H9 (cell line): ENCODE data around the gene MRPL28. TPM values are rescaled to one million over a fixed set of nuclear protein-coding genes. Genes with fewer than 3 reads are reported as not detected.
"Not testable (repeated sequence)": the region's sequence is repeated elsewhere in the genome, so short reads cannot be mapped to it uniquely, and the experiment has no call there.

ENCODE experiments used
- DNase-seq: peaks from one replicate; pipeline ENCODE4 v3.0.0-alpha.2; 2017
- H2AFZ ChIP-seq: one replicate; pipeline ENCODE4 v1.6.1; 2013; ENCODE audit warnings: mild to moderate bottlenecking, low read length, control low read depth, moderate library complexity
- H2AK5ac ChIP-seq: 2 replicates; pipeline ENCODE4 v1.6.1; 2013; ENCODE audit warnings: low read length, control low read depth, mixed read lengths; ENCODE audit not compliant: insufficient read length
- H2BK120ac ChIP-seq: one replicate; pipeline ENCODE4 v1.6.1; 2013; ENCODE audit warnings: low read depth, mild to moderate bottlenecking, low read length, control low read depth, inconsistent platforms; ENCODE audit not compliant: poor library complexity, severe bottlenecking
- H2BK12ac ChIP-seq: 2 replicates; pipeline ENCODE4 v1.6.1; 2013; ENCODE audit warnings: low read length, control low read depth, mixed read lengths, low read depth; ENCODE audit not compliant: insufficient read length
- H2BK15ac ChIP-seq: 2 replicates; pipeline ENCODE4 v1.6.1; 2013; ENCODE audit warnings: low read depth, low read length, control low read depth
- H2BK20ac ChIP-seq: one replicate; pipeline ENCODE4 v1.6.1; 2013; ENCODE audit warnings: low read depth, mild to moderate bottlenecking, low read length, control low read depth, inconsistent platforms; ENCODE audit not compliant: poor library complexity, severe bottlenecking
- H2BK5ac ChIP-seq: 2 replicates; pipeline ENCODE4 v1.6.1; 2013; ENCODE audit warnings: low read length, control low read depth, mixed read lengths; ENCODE audit not compliant: insufficient read length
- H3K14ac ChIP-seq: 2 replicates; pipeline ENCODE4 v1.6.1; 2013; ENCODE audit warnings: low read length, control low read depth; ENCODE audit not compliant: insufficient read depth
- H3K18ac ChIP-seq: 2 replicates; pipeline ENCODE4 v1.6.1; 2013; ENCODE audit warnings: low read depth, mild to moderate bottlenecking, mixed read lengths, low read length, control low read depth; ENCODE audit not compliant: insufficient read length
- H3K23ac ChIP-seq: 2 replicates; pipeline ENCODE4 v1.6.1; 2013; ENCODE audit warnings: low read length, control low read depth, mixed read lengths, low read depth; ENCODE audit not compliant: insufficient read length
- H3K23me2 ChIP-seq: 2 replicates; pipeline ENCODE4 v1.6.1; 2013; ENCODE audit warnings: low read depth, mild to moderate bottlenecking, mixed read lengths, low read length, control low read depth; ENCODE audit not compliant: insufficient read length, poor library complexity, severe bottlenecking
- H3K27ac ChIP-seq: 2 replicates; pipeline ENCODE4 v1.5.1; 2013; ENCODE audit warnings: low read length, control low read depth, mixed read lengths, low read depth; ENCODE audit not compliant: insufficient read length
- H3K27me3 ChIP-seq: 2 replicates; pipeline ENCODE4 v1.6.1; 2013; ENCODE audit warnings: low read length, control low read depth, inconsistent platforms; ENCODE audit not compliant: insufficient read depth
- H3K4ac ChIP-seq: 2 replicates; pipeline ENCODE4 v1.6.1; 2013; ENCODE audit warnings: low read depth, mild to moderate bottlenecking, control low read depth, inconsistent platforms, low read length, moderate library complexity
- H3K4me1 ChIP-seq: 2 replicates; pipeline ENCODE4 v1.6.1; 2013; ENCODE audit warnings: low read length, control low read depth, inconsistent platforms; ENCODE audit not compliant: insufficient read depth
- H3K4me2 ChIP-seq: 2 replicates; pipeline ENCODE4 v1.6.1; 2013; ENCODE audit warnings: low read length, control low read depth, mixed read lengths; ENCODE audit not compliant: insufficient read length, insufficient read depth
- H3K56ac ChIP-seq: 2 replicates; pipeline ENCODE4 v1.6.1; 2013; ENCODE audit warnings: low read depth, mild to moderate bottlenecking, mixed read lengths, low read length, control low read depth; ENCODE audit not compliant: insufficient read length
- H3K79me1 ChIP-seq: 2 replicates; pipeline ENCODE4 v1.6.1; 2013; ENCODE audit warnings: low read depth, mild to moderate bottlenecking, moderate library complexity, low read length, control low read depth, inconsistent platforms; ENCODE audit not compliant: insufficient read depth, poor library complexity, severe bottlenecking
- H3K79me2 ChIP-seq: 2 replicates; pipeline ENCODE4 v1.6.1; 2013; ENCODE audit warnings: low read length, control low read depth, inconsistent platforms; ENCODE audit not compliant: insufficient read depth
- H3K9ac ChIP-seq: 2 replicates; pipeline ENCODE4 v1.6.1; 2013; ENCODE audit warnings: low read length, control low read depth, mixed read lengths; ENCODE audit not compliant: insufficient read length; ENCODE audit errors: extremely low read depth
- H3K9me3 ChIP-seq: one replicate; pipeline ENCODE4 v1.6.1; 2013; ENCODE audit warnings: low read depth, low read length, inconsistent platforms; ENCODE audit not compliant: control insufficient read depth
- H3T11ph ChIP-seq: one replicate; pipeline ENCODE4 v1.6.1; 2013; ENCODE audit warnings: mild to moderate bottlenecking, low read length, control low read depth, inconsistent platforms
- H4K20me1 ChIP-seq: one replicate; pipeline ENCODE4 v1.6.1; 2013; ENCODE audit not compliant: control insufficient read depth, insufficient read length, insufficient read depth
- H4K5ac ChIP-seq: 2 replicates; pipeline ENCODE4 v1.6.1; 2013; ENCODE audit warnings: low read depth, mild to moderate bottlenecking, mixed read lengths, low read length, control low read depth; ENCODE audit not compliant: insufficient read length
- H4K8ac ChIP-seq: replicated peaks from 2 replicates; pipeline ENCODE4 v1.6.1; 2013; ENCODE audit warnings: low read length, control low read depth, mixed read lengths, low read depth; ENCODE audit not compliant: insufficient read length
- H4K91ac ChIP-seq: 2 replicates; pipeline ENCODE4 v1.6.1; 2013; ENCODE audit warnings: low read depth, mild to moderate bottlenecking, moderate library complexity, mixed read lengths, low read length, control low read depth; ENCODE audit not compliant: insufficient read length
- H3K27ac Mint-ChIP-seq, 3 experiments: 2 replicates in 2 of 3; 3 replicates in 1 of 3; pipeline ENCODE4 v1.8.0; 2020 to 2021; ENCODE audit warnings: mixed read lengths in 3 of 3, mild to moderate bottlenecking in 1 of 3, moderate library complexity in 1 of 3
- H3K27me3 Mint-ChIP-seq: 2 replicates; pipeline ENCODE4 v1.8.0; 2021; ENCODE audit warnings: low read depth, mild to moderate bottlenecking, moderate library complexity, mixed read lengths
- H3K36me3 Mint-ChIP-seq, 3 experiments: 2 replicates in 2 of 3; 3 replicates in 1 of 3; pipeline ENCODE4 v1.8.0; 2020 to 2021; ENCODE audit warnings: low read depth in 3 of 3, mixed read lengths in 3 of 3; ENCODE audit not compliant: insufficient read depth in 1 of 3
- H3K4me1 Mint-ChIP-seq, 2 experiments: 2 replicates each; pipeline ENCODE4 v1.8.0; 2020; ENCODE audit warnings: mixed read lengths in 2 of 2
- H3K4me3 Mint-ChIP-seq, 2 experiments: 2 replicates in 1 of 2; 3 replicates in 1 of 2; pipeline ENCODE4 v1.8.0; 2020 to 2021; ENCODE audit warnings: mild to moderate bottlenecking in 2 of 2, mixed read lengths in 2 of 2, moderate library complexity in 1 of 2
- H3K9me3 Mint-ChIP-seq, 2 experiments: 2 replicates in 1 of 2; 3 replicates in 1 of 2; pipeline ENCODE4 v1.8.0; 2020; ENCODE audit warnings: mild to moderate bottlenecking in 2 of 2, mixed read lengths in 2 of 2, moderate library complexity in 1 of 2
- CTCF ChIP-seq: fragments of 200-600 bp; sonication (generic); conservative IDR thresholded peaks from 3 replicates; pipeline ENCODE4 v1.8.0; 2021; ENCODE audit warnings: antibody characterized with exemption, mild to moderate bottlenecking
- WGBS: extraction: QIAGEN DNeasy Blood & Tissue Kit; methylation state at CpG from one replicate; pipeline ENCODE4 v1.1.7; 2013; ENCODE audit warnings: missing lambda C conversion rate, low lambda C conversion rate, mixed read lengths; ENCODE audit not compliant: insufficient read length; ENCODE audit errors: extremely low coverage; 5-methylcytosine and 5-hydroxymethylcytosine counted together
- total RNA-seq: library from RNA; stranded (reverse); gene quantifications from 2 replicates; pipeline ENCODE4 v1.2.1, GENCODE V29; 2021

The MRPL28 gene
- total RNA-seq, 1 experiment from 2014 or later: 154 TPM

GRCh38 chr16:336269-336668 lies 34.1 kb downstream of the MRPL28 start:
- no peak overlapping the region for H4K5ac ChIP-seq
- peaks cover 6% of the 10 kb centered on the region for H4K20me1 ChIP-seq
- Mint-ChIP-seq H3K27ac (no peak overlapping the region; a peak in 1 of 7 replicates), H3K27me3 (no peaks in the 10 kb centered on the region), H3K4me3 (no peak overlapping the region), H3K36me3 (peaks cover 0 to 6% (median 2%) of the 10 kb centered on the region in 3 experiments; a peak in 3 of 7 replicates), H3K4me1 (peaks cover 8 to 12% of the 10 kb centered on the region in 2 experiments), H3K9me3 (no peaks in the 10 kb centered on the region; a peak in 1 of 5 replicates)
- H4K91ac ChIP-seq: no peak overlapping the region
- H4K8ac ChIP-seq: no peak overlapping the region
- WGBS: no CpG with 5 or more reads among the region's 11 CpGs
- no peaks in the 10 kb centered on the region for H3K27me3 ChIP-seq
- no peak overlapping the region for H3K18ac ChIP-seq
- no peaks in the 10 kb centered on the region for H3K79me1 ChIP-seq
- no peak overlapping the region for H2BK120ac ChIP-seq
- H2BK5ac ChIP-seq: no peak overlapping the region
- H2AFZ ChIP-seq: no peak overlapping the region
- H3K9me3 ChIP-seq: no peaks in the 10 kb centered on the region
- no peak overlapping the region for H3K9ac ChIP-seq
- no peak overlapping the region for H3K14ac ChIP-seq
- no peak overlapping the region for H3K23ac ChIP-seq
- no peak overlapping the region for H3K4ac ChIP-seq
- no peaks in the 10 kb centered on the region for H3K23me2 ChIP-seq
- H3K27ac ChIP-seq: no peak overlapping the region
- DNase-seq: no peak
- TF ChIP-seq CTCF: no peak
- no peak overlapping the region for H2BK12ac ChIP-seq
- H2BK20ac ChIP-seq: no peak overlapping the region
- H3K4me2 ChIP-seq: no peak overlapping the region
- no peak overlapping the region for H2BK15ac ChIP-seq
- H3K79me2 ChIP-seq: peaks cover 46% of the 10 kb centered on the region; the same call in 1 of the 2 replicates
- H3K4me1 ChIP-seq: no peaks in the 10 kb centered on the region
- no peak overlapping the region for H3K56ac ChIP-seq
- no peak overlapping the region for H3T11ph ChIP-seq
- no peak overlapping the region for H2AK5ac ChIP-seq

- not testable (repeated sequence) for H4K5ac ChIP-seq, H2BK12ac ChIP-seq, H2BK5ac ChIP-seq, H4K91ac ChIP-seq, H4K20me1 ChIP-seq, H3K4me2 ChIP-seq, H3K4me1 ChIP-seq, H3K23me2 ChIP-seq, H3K18ac ChIP-seq, H3K27me3 ChIP-seq, H4K8ac ChIP-seq, DNase-seq, H3K56ac ChIP-seq, H3K9ac ChIP-seq, H3K23ac ChIP-seq, H3K4ac ChIP-seq, H3K27ac Mint-ChIP-seq, H2AFZ ChIP-seq, H3K79me1 ChIP-seq, H2BK15ac ChIP-seq, H3K4me3 Mint-ChIP-seq, H3K9me3 Mint-ChIP-seq, H3K14ac ChIP-seq, H3K36me3 Mint-ChIP-seq, H3K27ac ChIP-seq, H2BK120ac ChIP-seq, H2BK20ac ChIP-seq, H3K27me3 Mint-ChIP-seq, H3T11ph ChIP-seq, H3K9me3 ChIP-seq, H2AK5ac ChIP-seq
- peaks cover 13 to 14% of the 10 kb centered on the region in 2 experiments for H3K4me1 Mint-ChIP-seq
- WGBS: no CpG with 5 or more reads among the region's 11 CpGs
- H3K79me2 ChIP-seq: peaks cover 37% of the 10 kb centered on the region; the same call in 1 of the 2 replicates
Measured at GRCh38 chr16:334861-335632, 35.3 kb downstream of the MRPL28 start.
